Stimulated activated naive CD4-positive, alpha-beta T cell (primary cell): ENCODE results near the gene EMILIN1.

ENCODE experiments used
- DNase-seq, 6 experiments: peaks; one replicate each; lab custom pipeline; 2025; lab: John Stamatoyannopoulos, UW

EMILIN1 gene

GRCh38 chr2:27078267-27079194 is at the start of gene EMILIN1:
EMILIN1 (plus strand) TSS chr2:27078615; CDS start chr2:27079066, 451 bp downstream.
- DNase-seq = no peak

- no peak for DNase-seq
Measured at GRCh38 chr2:27029051-27029450, 49.4 kb upstream of the EMILIN1 start.

GRCh38 chr2:27032495-27033252 is 45.7 kb upstream of the EMILIN1 start, which contains the start of gene TMEM214:
TMEM214 (plus strand) TSS chr2:27032965; CDS start chr2:27033016, 51 bp downstream.
- peak; percentile 24 to 72 (median 60) for DNase-seq

- DNase-seq = no peak
Measured at GRCh38 chr2:27033253-27033852, 45.1 kb upstream of the EMILIN1 start.

- no peak for DNase-seq
Measured at GRCh38 chr2:27038012-27038411, 40.4 kb upstream of the EMILIN1 start.

GRCh38 chr2:27038631-27039339 is 39.6 kb upstream of the EMILIN1 start:
- DNase-seq = no peak

- DNase-seq = no peak
Measured at GRCh38 chr2:27039426-27039825, 39.0 kb upstream of the EMILIN1 start.

- DNase-seq = no peak
Measured at GRCh38 chr2:27039871-27040270, 38.5 kb upstream of the EMILIN1 start.

GRCh38 chr2:27040282-27040681 is 38.1 kb upstream of the EMILIN1 start:
- DNase-seq = no peak

GRCh38 chr2:27041752-27042151 is 36.7 kb upstream of the EMILIN1 start:
- no peak for DNase-seq

GRCh38 chr2:27042159-27042661 is 36.2 kb upstream of the EMILIN1 start:
- no peak for DNase-seq

- no peak for DNase-seq
Measured at GRCh38 chr2:27042985-27043634, 35.3 kb upstream of the EMILIN1 start.

- peak in 5 of 6 experiments; percentile 35 to 74 (median 53) for DNase-seq
Measured at GRCh38 chr2:27049422-27050280, 28.8 kb upstream of the EMILIN1 start.

GRCh38 chr2:27050281-27050995 is 28.0 kb upstream of the EMILIN1 start:
- peak; percentile 84 to 96 (median 90) for DNase-seq

GRCh38 chr2:27050996-27051901 is 27.2 kb upstream of the EMILIN1 start, which contains the start of gene AGBL5:
AGBL5 (plus strand) TSS chr2:27051668; CDS start chr2:27052959, 1,291 bp downstream.
- peak; percentile 93 to 98 (median 94) for DNase-seq

- DNase-seq = peak in 1 of 6 experiments; percentile 73
Measured at GRCh38 chr2:27051902-27052645, 26.3 kb upstream of the EMILIN1 start.

GRCh38 chr2:27053321-27053720 is 25.1 kb upstream of the EMILIN1 start:
- DNase-seq = no peak
